ENCODE results near the gene PKNOX2. TPM values are rescaled to one million over a fixed set of nuclear protein-coding genes. Genes with fewer than 3 reads are reported as not detected.
A peak's percentile ranks its signal among the peaks of the same experiment; 100 is the strongest.

Gene PKNOX2
- total RNA-seq, 6 experiments from 2014 or later: 0.09 to 0.31 (median 0.14) TPM

- intact Hi-C loops (cut with DNase I): no loop called here
- Histone ChIP-seq H3K27ac (no peak overlapping the region), H3K36me3 (no peaks in the 10 kb centered on the region), H3K4me1 (no peaks in the 10 kb centered on the region), H3K4me3 (no peak overlapping the region), H3K27me3 (no peaks in the 10 kb centered on the region), H3K9me3 (no peaks in the 10 kb centered on the region)
- DNase-seq: no peak
- ATAC-seq: peak in 1 of 4 donors; percentile 22
- TF ChIP-seq CTCF (IDR thresholded peaks at IDR 0.05) (no peak), POLR2A (IDR thresholded peaks at IDR 0.05) (no peak)
These were observed 28.6 kb upstream of the PKNOX2 start for GRCh38 chr11:125136001-125136400.

- TF ChIP-seq POLR2A (IDR thresholded peaks at IDR 0.05) (no peak), CTCF (IDR thresholded peaks at IDR 0.05) (no peak)
- Histone ChIP-seq H3K4me1 (no peaks in the 10 kb centered on the region), H3K27ac (no peak overlapping the region), H3K9me3 (no peaks in the 10 kb centered on the region), H3K27me3 (no peaks in the 10 kb centered on the region), H3K36me3 (no peaks in the 10 kb centered on the region), H3K4me3 (no peak overlapping the region)
- WGBS (ENCODE audit: insufficient coverage, low coverage, low lambda C conversion rate, missing lambda C conversion rate): 20% methylated on average over 1 of the region's 8 CpGs
- DNase-seq (no peak), ATAC-seq (peak in 1 of 4 donors; percentile 23)
- intact Hi-C loops (cut with DNase I): no loop called here
These were observed 25.6 kb upstream of the PKNOX2 start for GRCh38 chr11:125138966-125139365.

GRCh38 chr11:125139778-125140177 lies 24.8 kb upstream of the PKNOX2 start:
- H3K27ac ChIP-seq: no peak overlapping the region
- 55% methylated on average over 3 of the region's 3 CpGs for WGBS (ENCODE audit: insufficient coverage, low coverage, low lambda C conversion rate, missing lambda C conversion rate)
- no peaks in the 10 kb centered on the region for H3K4me1 ChIP-seq
- H3K9me3 ChIP-seq: no peaks in the 10 kb centered on the region
- no peak overlapping the region for H3K4me3 ChIP-seq
- ATAC-seq: no peak
- TF ChIP-seq CTCF (IDR thresholded peaks at IDR 0.05): no peak
- TF ChIP-seq POLR2A (IDR thresholded peaks at IDR 0.05): no peak
- intact Hi-C loops (cut with DNase I): loop anchor here in 1 of 2 donors (5.0 to 10.0 kb wide), 2 partner anchors 55 to 177 kb away; no protein-coding TSS in a partner anchor
- H3K36me3 ChIP-seq: no peaks in the 10 kb centered on the region
- no peak for DNase-seq
- no peaks in the 10 kb centered on the region for H3K27me3 ChIP-seq

GRCh38 chr11:125140233-125140632 lies 24.3 kb upstream of the PKNOX2 start:
- H3K27me3 ChIP-seq: no peaks in the 10 kb centered on the region
- H3K4me3 ChIP-seq: no peak overlapping the region
- H3K36me3 ChIP-seq: no peaks in the 10 kb centered on the region
- 27% methylated on average over 3 of the region's 8 CpGs for WGBS (ENCODE audit: insufficient coverage, low coverage, low lambda C conversion rate, missing lambda C conversion rate)
- ATAC-seq (no peak), DNase-seq (no peak)
- H3K4me1 ChIP-seq: no peaks in the 10 kb centered on the region
- H3K27ac ChIP-seq: no peak overlapping the region
- H3K9me3 ChIP-seq: no peaks in the 10 kb centered on the region
- intact Hi-C loops (cut with DNase I): loop anchor here in 1 of 2 donors (5.0 to 10.0 kb wide), 2 partner anchors 55 to 178 kb away; no protein-coding TSS in a partner anchor
- no peak for TF ChIP-seq POLR2A (IDR thresholded peaks at IDR 0.05)
- no peak for TF ChIP-seq CTCF (IDR thresholded peaks at IDR 0.05)

GRCh38 chr11:125141178-125141577 lies 23.4 kb upstream of the PKNOX2 start:
- no peaks in the 10 kb centered on the region for H3K9me3 ChIP-seq
- H3K4me3 ChIP-seq: no peak overlapping the region
- ATAC-seq (no peak), DNase-seq (no peak)
- no peaks in the 10 kb centered on the region for H3K36me3 ChIP-seq
- H3K27me3 ChIP-seq: no peaks in the 10 kb centered on the region
- intact Hi-C loops (cut with DNase I): loop anchor here in 1 of 2 donors (5.0 to 10.0 kb wide), 2 partner anchors 56 to 179 kb away; no protein-coding TSS in a partner anchor
- 46% methylated on average over 12 of the region's 12 CpGs for WGBS (ENCODE audit: insufficient coverage, low coverage, low lambda C conversion rate, missing lambda C conversion rate)
- no peak for TF ChIP-seq CTCF (IDR thresholded peaks at IDR 0.05)
- TF ChIP-seq POLR2A (IDR thresholded peaks at IDR 0.05): no peak
- H3K27ac ChIP-seq: no peak overlapping the region
- no peaks in the 10 kb centered on the region for H3K4me1 ChIP-seq
